Measurements from ENCODE around the gene RANGAP1.

The RANGAP1 gene

GRCh38 chr22:41257696-41258095 lies 28.3 kb downstream of the RANGAP1 start:
- DNase-seq (ENCODE audit: low spot score) = no peak

GRCh38 chr22:41256254-41257253 lies 29.4 kb downstream of the RANGAP1 start:
- DNase-seq (ENCODE audit: low spot score) = no peak

- DNase-seq (ENCODE audit: low spot score) = no peak
Observed at GRCh38 chr22:41254230-41254629, 31.8 kb downstream of the RANGAP1 start.

- no peak for DNase-seq (ENCODE audit: low spot score)
Observed at GRCh38 chr22:41252365-41252764, 33.6 kb downstream of the RANGAP1 start.

GRCh38 chr22:41250127-41250526 lies 35.9 kb downstream of the RANGAP1 start:
- DNase-seq (ENCODE audit: low spot score) = no peak

- no peak for DNase-seq (ENCODE audit: low spot score)
Observed at GRCh38 chr22:41249442-41249841, 36.5 kb downstream of the RANGAP1 start.

- no peak for DNase-seq (ENCODE audit: low spot score)
Observed at GRCh38 chr22:41248758-41249157, 37.2 kb downstream of the RANGAP1 start.

GRCh38 chr22:41248314-41248713 lies 37.7 kb downstream of the RANGAP1 start:
- DNase-seq (ENCODE audit: low spot score) = no peak

- DNase-seq (ENCODE audit: low spot score) = no peak
Observed at GRCh38 chr22:41247703-41248102, 38.3 kb downstream of the RANGAP1 start.

- DNase-seq (ENCODE audit: low spot score) = no peak
Observed at GRCh38 chr22:41245917-41246499, 40.0 kb downstream of the RANGAP1 start.

- no peak for DNase-seq (ENCODE audit: low spot score)
Observed at GRCh38 chr22:41243361-41243760, 42.6 kb downstream of the RANGAP1 start.

- no peak for DNase-seq (ENCODE audit: low spot score)
Observed at GRCh38 chr22:41242396-41243117, 43.4 kb downstream of the RANGAP1 start.

GRCh38 chr22:41241133-41241676 lies 44.8 kb downstream of the RANGAP1 start:
- DNase-seq (ENCODE audit: low spot score) = no peak

GRCh38 chr22:41240377-41241132 lies 45.4 kb downstream of the RANGAP1 start, which contains the start of gene CHADL:
Gene CHADL, minus strand, starts transcription at chr22:41240931. Its CDS starts 50 bp downstream, at chr22:41240881.
- no peak for DNase-seq (ENCODE audit: low spot score)

GRCh38 chr22:41239443-41240128 lies 46.4 kb downstream of the RANGAP1 start:
- no peak for DNase-seq (ENCODE audit: low spot score)

GRCh38 chr22:41238570-41239442 lies 47.2 kb downstream of the RANGAP1 start:
- no peak for DNase-seq (ENCODE audit: low spot score)

GRCh38 chr22:41237707-41238569 lies 48.0 kb downstream of the RANGAP1 start:
- DNase-seq (ENCODE audit: low spot score) = peak; percentile 80

- no peak for DNase-seq (ENCODE audit: low spot score)
Observed at GRCh38 chr22:41237036-41237706, 48.8 kb downstream of the RANGAP1 start.

All from GM03348 (cell line).